Erythroblast (primary cell): ENCODE measurements around the gene MYL7.

Source experiments
- GATA1 ChIP-seq: IDR thresholded peaks from 2 replicates; pipeline ENCODE4 v1.6.1; 2011; ENCODE audit warnings: low read depth, mild to moderate bottlenecking, control low read depth, low read length, moderate library complexity
- POLR2A ChIP-seq: IDR thresholded peaks from 2 replicates; pipeline ENCODE4 v1.6.1; 2011; ENCODE audit warnings: mild to moderate bottlenecking, low read length

GRCh38 chr7:44113764-44114354, 27.3 kb downstream of the MYL7 start:
- TF ChIP-seq POLR2A, result no peak
- no peak for TF ChIP-seq GATA1
